Measurements from ENCODE around the gene TECPR2. TPM values are rescaled to one million over a fixed set of nuclear protein-coding genes. Genes with fewer than 3 reads are reported as not detected.

The TECPR2 gene
- total RNA-seq, 1 donor from 2014 or later = 27.0 TPM

DNA sequence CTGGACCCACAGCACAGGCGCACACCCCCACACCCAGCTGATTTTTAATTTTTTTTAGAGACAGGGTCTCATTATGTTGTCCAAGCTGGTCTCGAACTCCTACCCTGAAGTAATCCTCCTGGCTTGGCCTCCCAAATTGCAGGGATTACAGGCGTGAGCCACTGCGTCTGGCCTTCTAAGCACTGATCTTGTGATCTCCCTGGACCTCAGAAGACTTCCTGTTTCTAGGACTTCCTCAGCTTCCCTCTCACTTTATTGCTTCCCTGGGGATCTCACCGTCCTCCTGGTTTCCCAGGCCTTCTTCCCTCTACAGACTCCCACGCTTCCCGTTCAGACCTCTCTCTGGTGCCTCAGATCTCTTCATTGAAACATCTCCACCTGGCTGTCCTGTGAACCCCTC lies 29.4 kb upstream of the TECPR2 start:
- Mint-ChIP-seq H3K4me1 (no peaks in the 10 kb centered on the region), H3K27me3 (ENCODE audit: low read depth) (no peaks in the 10 kb centered on the region), H3K9me3 (no peaks in the 10 kb centered on the region), H3K27ac (ENCODE audit: unreplicated experiment) (peak overlapping the region; percentile 75), H3K36me3 (ENCODE audit: low read depth) (peaks cover 8% of the 10 kb centered on the region), H3K4me3 (no peak overlapping the region)
- DNase-seq (ENCODE audit: low read depth, low spot score) = no peak
- TF ChIP-seq, protein P1, sequence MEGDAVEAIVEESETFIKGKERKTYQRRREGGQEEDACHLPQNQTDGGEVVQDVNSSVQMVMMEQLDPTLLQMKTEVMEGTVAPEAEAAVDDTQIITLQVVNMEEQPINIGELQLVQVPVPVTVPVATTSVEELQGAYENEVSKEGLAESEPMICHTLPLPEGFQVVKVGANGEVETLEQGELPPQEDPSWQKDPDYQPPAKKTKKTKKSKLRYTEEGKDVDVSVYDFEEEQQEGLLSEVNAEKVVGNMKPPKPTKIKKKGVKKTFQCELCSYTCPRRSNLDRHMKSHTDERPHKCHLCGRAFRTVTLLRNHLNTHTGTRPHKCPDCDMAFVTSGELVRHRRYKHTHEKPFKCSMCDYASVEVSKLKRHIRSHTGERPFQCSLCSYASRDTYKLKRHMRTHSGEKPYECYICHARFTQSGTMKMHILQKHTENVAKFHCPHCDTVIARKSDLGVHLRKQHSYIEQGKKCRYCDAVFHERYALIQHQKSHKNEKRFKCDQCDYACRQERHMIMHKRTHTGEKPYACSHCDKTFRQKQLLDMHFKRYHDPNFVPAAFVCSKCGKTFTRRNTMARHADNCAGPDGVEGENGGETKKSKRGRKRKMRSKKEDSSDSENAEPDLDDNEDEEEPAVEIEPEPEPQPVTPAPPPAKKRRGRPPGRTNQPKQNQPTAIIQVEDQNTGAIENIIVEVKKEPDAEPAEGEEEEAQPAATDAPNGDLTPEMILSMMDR (conservative IDR thresholded peaks at IDR 0.05) = no peak

DNA sequence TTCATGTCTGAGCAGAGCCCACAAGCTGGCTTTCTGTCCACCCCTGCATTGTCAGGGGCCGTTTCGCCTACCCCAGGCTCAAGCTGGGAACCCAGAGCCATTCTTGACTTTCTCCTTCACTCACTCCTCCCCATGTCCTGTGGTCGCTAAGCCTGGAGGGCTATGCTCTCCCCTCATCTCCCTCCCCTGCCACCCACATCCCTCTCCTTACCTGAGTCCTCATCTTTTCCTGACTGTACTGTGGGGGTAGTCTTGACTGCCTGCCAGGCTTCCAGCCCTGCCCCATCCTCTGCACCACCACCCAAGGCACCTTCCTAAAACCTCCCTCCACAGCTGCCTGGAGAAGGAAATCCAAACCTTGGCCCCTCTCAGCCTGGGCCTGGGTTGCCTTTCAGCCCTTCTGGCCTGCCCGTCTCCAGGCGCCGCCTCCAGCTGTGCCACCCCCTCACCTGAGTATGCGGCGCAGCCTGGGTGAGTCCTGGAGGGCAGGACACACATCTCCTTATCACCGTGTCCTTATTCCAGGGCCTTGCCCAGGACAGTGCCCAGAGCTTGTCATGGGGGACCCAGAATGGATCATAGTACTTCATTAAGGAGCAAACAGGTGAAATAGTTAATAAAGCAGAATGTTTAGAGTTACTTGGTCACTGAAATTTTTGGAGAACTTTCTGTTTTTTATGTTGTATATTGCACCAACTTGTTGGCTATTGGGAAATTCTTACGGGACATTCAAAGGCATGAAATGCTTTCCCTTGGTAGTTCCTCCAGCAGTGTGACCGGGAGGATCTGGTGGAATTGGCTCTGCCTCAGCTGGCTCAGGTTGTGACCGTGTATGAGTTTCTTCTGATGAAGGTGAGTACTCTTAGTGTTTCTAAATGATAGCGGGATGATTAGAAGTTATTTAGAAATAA lies 28.7 kb upstream of the TECPR2 start:
- no peak for DNase-seq (ENCODE audit: low read depth, low spot score)
- Mint-ChIP-seq H3K4me1 (no peaks in the 10 kb centered on the region), H3K27me3 (ENCODE audit: low read depth) (no peaks in the 10 kb centered on the region), H3K36me3 (ENCODE audit: low read depth) (peaks cover 8% of the 10 kb centered on the region), H3K4me3 (no peak overlapping the region), H3K9me3 (no peaks in the 10 kb centered on the region), H3K27ac (ENCODE audit: unreplicated experiment) (peak overlapping the region; percentile 75)
- TF ChIP-seq, protein P1 (conservative IDR thresholded peaks at IDR 0.05) = no peak

DNA sequence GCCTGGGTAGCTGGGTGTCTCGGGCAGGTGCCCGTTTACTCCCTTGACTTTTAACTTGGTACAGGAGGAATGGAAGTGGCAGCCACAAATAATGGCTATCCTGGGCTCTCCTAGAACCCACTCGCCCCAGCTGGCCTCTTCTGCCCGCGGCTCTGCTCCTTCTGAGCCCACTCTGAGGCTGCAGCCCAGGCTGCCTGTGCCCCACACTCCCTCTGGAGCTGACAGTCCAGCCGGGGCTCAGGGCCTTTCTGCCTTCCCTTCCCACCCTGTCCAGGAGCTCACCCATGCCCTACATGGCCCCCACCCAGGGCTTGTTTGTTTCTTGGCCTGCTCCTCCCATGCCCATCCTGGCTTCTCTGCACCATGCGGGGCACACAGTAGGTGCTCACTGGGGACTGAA lies 27.6 kb upstream of the TECPR2 start:
- no peaks in the 10 kb centered on the region for H3K27me3 Mint-ChIP-seq (ENCODE audit: low read depth)
- no peak for DNase-seq (ENCODE audit: low read depth, low spot score)
- no peak overlapping the region for H3K4me3 Mint-ChIP-seq
- H3K27ac Mint-ChIP-seq (ENCODE audit: unreplicated experiment) = no peak overlapping the region
- H3K36me3 Mint-ChIP-seq (ENCODE audit: low read depth) = peaks cover 8% of the 10 kb centered on the region
- H3K9me3 Mint-ChIP-seq = no peaks in the 10 kb centered on the region
- no peaks in the 10 kb centered on the region for H3K4me1 Mint-ChIP-seq
- TF ChIP-seq, protein P1 (conservative IDR thresholded peaks at IDR 0.05) = no peak

DNA sequence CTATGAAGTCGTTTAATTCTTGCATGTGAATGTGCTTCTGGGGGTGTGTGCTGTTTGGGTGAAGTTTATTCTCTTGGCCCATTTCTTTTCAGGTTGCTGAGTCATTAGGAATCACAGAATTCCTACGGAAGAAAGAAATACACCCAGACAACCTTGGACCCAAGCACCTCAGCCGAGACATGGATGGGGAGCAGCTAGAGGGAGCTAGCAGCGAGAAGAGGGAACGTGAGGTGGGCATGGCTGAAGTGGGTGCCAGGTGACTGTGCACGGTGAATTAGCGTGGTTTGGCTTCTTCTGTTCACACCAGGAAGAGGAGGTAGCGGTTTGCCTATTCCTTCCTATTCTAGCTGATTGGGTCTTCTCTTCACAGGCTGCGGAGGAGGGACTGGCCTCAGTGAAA lies 24.0 kb upstream of the TECPR2 start:
- no peaks in the 10 kb centered on the region for H3K9me3 Mint-ChIP-seq
- TF ChIP-seq, protein P1 (conservative IDR thresholded peaks at IDR 0.05) = no peak
- no peak for DNase-seq (ENCODE audit: low read depth, low spot score)
- H3K4me3 Mint-ChIP-seq = no peak overlapping the region
- H3K4me1 Mint-ChIP-seq = no peaks in the 10 kb centered on the region
- H3K27ac Mint-ChIP-seq (ENCODE audit: unreplicated experiment) = no peak overlapping the region
- no peaks in the 10 kb centered on the region for H3K27me3 Mint-ChIP-seq (ENCODE audit: low read depth)
- H3K36me3 Mint-ChIP-seq (ENCODE audit: low read depth) = peaks cover 10% of the 10 kb centered on the region

DNA sequence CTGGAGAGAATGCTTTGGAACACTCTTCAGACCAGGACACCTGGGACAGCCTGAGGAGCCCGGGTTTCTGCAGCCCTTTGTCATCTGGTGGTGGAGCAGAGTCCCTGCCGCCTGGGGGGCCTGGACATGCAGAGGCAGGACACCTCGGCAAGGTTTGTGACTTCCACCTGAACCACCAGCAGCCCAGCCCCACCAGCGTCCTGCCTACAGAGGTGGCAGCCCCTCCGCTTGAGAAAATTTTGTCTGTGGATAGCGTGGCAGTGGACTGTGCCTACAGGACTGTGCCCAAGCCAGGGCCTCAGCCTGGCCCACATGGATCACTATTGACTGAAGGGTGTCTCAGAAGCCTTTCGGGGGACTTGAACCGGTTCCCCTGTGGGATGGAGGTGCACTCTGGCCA lies 21.2 kb upstream of the TECPR2 start:
- no peaks in the 10 kb centered on the region for H3K9me3 Mint-ChIP-seq
- H3K27ac Mint-ChIP-seq (ENCODE audit: unreplicated experiment) = no peak overlapping the region
- no peaks in the 10 kb centered on the region for H3K4me1 Mint-ChIP-seq
- H3K4me3 Mint-ChIP-seq = no peak overlapping the region
- no peak for DNase-seq (ENCODE audit: low read depth, low spot score)
- no peaks in the 10 kb centered on the region for H3K27me3 Mint-ChIP-seq (ENCODE audit: low read depth)
- TF ChIP-seq, protein P1 (conservative IDR thresholded peaks at IDR 0.05) = no peak
- H3K36me3 Mint-ChIP-seq (ENCODE audit: low read depth) = peaks cover 5% of the 10 kb centered on the region
